ENCODE results near the gene S100Z. TPM values are rescaled to one million over a fixed set of nuclear protein-coding genes. Genes with fewer than 3 reads are reported as not detected.
"Not testable (repeated sequence)": the region's sequence is repeated elsewhere in the genome, so short reads cannot be mapped to it uniquely, and the experiment has no call there.

The S100Z gene
- total RNA-seq, 4 donors from 2014 or later, result not detected

- no peak overlapping the region for H3K27ac ChIP-seq
- DNase-seq (no peak), ATAC-seq (no peak)
- in situ Hi-C loops (cut with MboI; ENCODE audit: low sequenced_read_pairs in 4 of 4) (no loop called here), intact Hi-C loops (cut with DNase I; ENCODE audit: low total_unique reads) (no loop called here)
- no peak for TF ChIP-seq POLR2A (IDR thresholded peaks at IDR 0.05)
- no peak for TF ChIP-seq CTCF (IDR thresholded peaks at IDR 0.05 in 4 of 5, conservative IDR thresholded peaks at IDR 0.05 in 1 of 5)
- H3K4me1 ChIP-seq, result no peaks in the 10 kb centered on the region
- H3K4me3 ChIP-seq, result no peak overlapping the region
- H3K36me3 ChIP-seq, result no peaks in the 10 kb centered on the region
- no peaks in the 10 kb centered on the region for H3K9me3 ChIP-seq
- no peaks in the 10 kb centered on the region for H3K27me3 ChIP-seq
Observed at GRCh38 chr5:76888733-76889300, 39.0 kb downstream of the S100Z start.

GRCh38 chr5:76893294-76893693 lies 43.5 kb downstream of the S100Z start:
- Histone ChIP-seq H3K27ac (no peak overlapping the region), H3K4me1 (no peaks in the 10 kb centered on the region), H3K36me3 (no peaks in the 10 kb centered on the region), H3K9me3 (no peaks in the 10 kb centered on the region), H3K27me3 (no peaks in the 10 kb centered on the region), H3K4me3 (no peak overlapping the region)
- DNase-seq (no peak), ATAC-seq (no peak)
- TF ChIP-seq POLR2A (IDR thresholded peaks at IDR 0.05), result no peak
- TF ChIP-seq CTCF (IDR thresholded peaks at IDR 0.05 in 4 of 5, conservative IDR thresholded peaks at IDR 0.05 in 1 of 5), result no peak
- in situ Hi-C loops (cut with MboI; ENCODE audit: low sequenced_read_pairs in 4 of 4) (no loop called here), intact Hi-C loops (cut with DNase I; ENCODE audit: low total_unique reads) (no loop called here)

- no peaks in the 10 kb centered on the region for H3K36me3 ChIP-seq
- no peak for ATAC-seq
- in situ Hi-C loops (cut with MboI; ENCODE audit: low sequenced_read_pairs in 4 of 4), result no loop called here
- TF ChIP-seq CTCF (IDR thresholded peaks at IDR 0.05 in 4 of 5, conservative IDR thresholded peaks at IDR 0.05 in 1 of 5), result no peak
- no peak for TF ChIP-seq POLR2A (IDR thresholded peaks at IDR 0.05)
- DNase-seq, result no peak
- intact Hi-C loops (cut with DNase I; ENCODE audit: low total_unique reads), result no loop called here
- no peaks in the 10 kb centered on the region for H3K4me1 ChIP-seq
- H3K9me3 ChIP-seq, result no peaks in the 10 kb centered on the region
- no peak overlapping the region for H3K4me3 ChIP-seq
- no peaks in the 10 kb centered on the region for H3K27me3 ChIP-seq
- H3K27ac ChIP-seq, result no peak overlapping the region
Observed at GRCh38 chr5:76896196-76896595, 46.4 kb downstream of the S100Z start.

- in situ Hi-C loops (cut with MboI; ENCODE audit: low sequenced_read_pairs in 4 of 4) (no loop called here), intact Hi-C loops (cut with DNase I; ENCODE audit: low total_unique reads) (no loop called here)
- ATAC-seq (no peak), DNase-seq (no peak)
- H3K9me3 ChIP-seq, result no peaks in the 10 kb centered on the region
- TF ChIP-seq POLR2A (IDR thresholded peaks at IDR 0.05) (no peak), CTCF (IDR thresholded peaks at IDR 0.05 in 4 of 5, conservative IDR thresholded peaks at IDR 0.05 in 1 of 5) (no peak)
- H3K36me3 ChIP-seq, result no peaks in the 10 kb centered on the region
- no peaks in the 10 kb centered on the region for H3K4me1 ChIP-seq
- H3K4me3 ChIP-seq, result no peak overlapping the region
- no peak overlapping the region for H3K27ac ChIP-seq
- no peaks in the 10 kb centered on the region for H3K27me3 ChIP-seq
Observed at GRCh38 chr5:76901522-76901921, 51.7 kb downstream of the S100Z start.

GRCh38 chr5:76908166-76908565 lies 58.4 kb downstream of the S100Z start:
- Histone ChIP-seq H3K9me3 (no peaks in the 10 kb centered on the region), H3K4me3 (no peak overlapping the region), H3K27ac (no peak overlapping the region), H3K27me3 (no peaks in the 10 kb centered on the region), H3K4me1 (no peaks in the 10 kb centered on the region), H3K36me3 (no peaks in the 10 kb centered on the region)
- intact Hi-C loops (cut with DNase I; ENCODE audit: low total_unique reads) (no loop called here), in situ Hi-C loops (cut with MboI; ENCODE audit: low sequenced_read_pairs in 4 of 4) (no loop called here)
- no peak for DNase-seq
- no peak for ATAC-seq
- no peak for TF ChIP-seq POLR2A (IDR thresholded peaks at IDR 0.05)
- TF ChIP-seq CTCF (IDR thresholded peaks at IDR 0.05 in 4 of 5, conservative IDR thresholded peaks at IDR 0.05 in 1 of 5), result no peak

- H3K9me3 ChIP-seq; H3K4me3 ChIP-seq; H3K4me1 ChIP-seq; H3K27me3 ChIP-seq; intact Hi-C loops (cut with DNase I; ENCODE audit: low total_unique reads); ATAC-seq; DNase-seq; in situ Hi-C loops (cut with MboI; ENCODE audit: low sequenced_read_pairs in 4 of 4); H3K27ac ChIP-seq; H3K36me3 ChIP-seq: not testable (repeated sequence)
Observed at GRCh38 chr5:76910344-76910933, 60.6 kb downstream of the S100Z start.

GRCh38 chr5:76914671-76915070 lies 64.9 kb downstream of the S100Z start:
- in situ Hi-C loops (cut with MboI; ENCODE audit: low sequenced_read_pairs in 4 of 4); H3K27ac ChIP-seq; H3K4me1 ChIP-seq; H3K9me3 ChIP-seq; H3K27me3 ChIP-seq; intact Hi-C loops (cut with DNase I; ENCODE audit: low total_unique reads); H3K36me3 ChIP-seq; H3K4me3 ChIP-seq; ATAC-seq; DNase-seq: not testable (repeated sequence)

Data from gastrocnemius medialis (tissue), 4 donors.